H1 (cell line): ENCODE measurements around the gene MYO1D.

Experiments
- JUN ChIP-seq: IDR thresholded peaks from 2 replicates; pipeline ENCODE4 v1.6.1; 2011; ENCODE audit warnings: low read depth, mild to moderate bottlenecking, improper control_type of control experiment, low read length
- TF ChIP-seq, protein P1 (sequence below), 3 experiments: IDR thresholded peaks; 1 replicate in 2 of 3; 2 replicates in 1 of 3; pipeline versions ENCODE4 v1.5.1 to v1.6.1; 2011; ENCODE audit warnings: low read length in 3 of 3, mild to moderate bottlenecking in 3 of 3, inconsistent platforms in 2 of 3, low read depth in 1 of 3, moderate library complexity in 1 of 3; ENCODE audit not compliant: insufficient read depth in 1 of 3; ENCODE audit errors: control extremely low read depth in 1 of 3

DNA sequence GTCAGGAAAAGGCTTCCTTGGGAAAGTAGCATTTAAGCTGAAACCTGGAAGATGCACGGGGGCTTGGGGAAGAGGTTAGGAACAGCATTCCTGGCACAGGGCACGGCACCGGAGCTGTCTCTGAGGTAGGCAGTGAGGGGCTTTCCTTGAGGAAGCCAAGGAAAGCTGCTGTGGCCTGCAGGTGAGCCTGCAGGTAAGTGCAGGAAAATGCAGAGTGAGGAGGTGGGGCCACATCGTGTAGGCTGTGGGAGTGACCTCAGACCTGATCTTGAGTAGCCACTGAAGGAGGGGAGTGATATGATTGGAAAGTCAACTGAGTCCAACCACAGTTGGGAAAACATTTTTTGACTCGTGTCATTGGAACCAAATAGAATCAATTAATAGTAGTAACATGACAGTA is 310.6 kb downstream of the MYO1D start:
- TF ChIP-seq, protein P1, sequence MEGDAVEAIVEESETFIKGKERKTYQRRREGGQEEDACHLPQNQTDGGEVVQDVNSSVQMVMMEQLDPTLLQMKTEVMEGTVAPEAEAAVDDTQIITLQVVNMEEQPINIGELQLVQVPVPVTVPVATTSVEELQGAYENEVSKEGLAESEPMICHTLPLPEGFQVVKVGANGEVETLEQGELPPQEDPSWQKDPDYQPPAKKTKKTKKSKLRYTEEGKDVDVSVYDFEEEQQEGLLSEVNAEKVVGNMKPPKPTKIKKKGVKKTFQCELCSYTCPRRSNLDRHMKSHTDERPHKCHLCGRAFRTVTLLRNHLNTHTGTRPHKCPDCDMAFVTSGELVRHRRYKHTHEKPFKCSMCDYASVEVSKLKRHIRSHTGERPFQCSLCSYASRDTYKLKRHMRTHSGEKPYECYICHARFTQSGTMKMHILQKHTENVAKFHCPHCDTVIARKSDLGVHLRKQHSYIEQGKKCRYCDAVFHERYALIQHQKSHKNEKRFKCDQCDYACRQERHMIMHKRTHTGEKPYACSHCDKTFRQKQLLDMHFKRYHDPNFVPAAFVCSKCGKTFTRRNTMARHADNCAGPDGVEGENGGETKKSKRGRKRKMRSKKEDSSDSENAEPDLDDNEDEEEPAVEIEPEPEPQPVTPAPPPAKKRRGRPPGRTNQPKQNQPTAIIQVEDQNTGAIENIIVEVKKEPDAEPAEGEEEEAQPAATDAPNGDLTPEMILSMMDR (IDR thresholded peaks at IDR 0.05; ENCODE audit: control extremely low read depth in 1 of 3, insufficient read depth in 1 of 3, low read depth in 1 of 3, low read length in 3 of 3) = no peak
- no peak for TF ChIP-seq JUN
